HepG2 (cell line): ENCODE measurements around the gene IMMT. TPM values are rescaled to one million over a fixed set of nuclear protein-coding genes. Genes with fewer than 3 reads are reported as not detected.
A peak's percentile ranks its signal among the peaks of the same experiment; 100 is the strongest.

Experiments
- CBX2 ChIP-seq, 2 experiments: fragments of 200-600 bp in 1 of 2; sonication (generic); formaldehyde crosslinking in 1 of 2; IDR thresholded peaks; 2 replicates each; pipeline versions ENCODE4 v1.7.0 to v1.8.1; 2018 to 2022; ENCODE audit warnings: low read depth in 2 of 2, low read length in 1 of 2, mild to moderate bottlenecking in 1 of 2, missing genetic modification reagents in 1 of 2
- CREM ChIP-seq, 2 experiments: sonication (generic) in 1 of 2; formaldehyde crosslinking in 1 of 2; IDR thresholded peaks; 2 replicates each; pipeline versions ENCODE4 v1.4.0 to v1.6.1; 2016 to 2020; ENCODE audit warnings: antibody characterized with exemption in 1 of 2, mild to moderate bottlenecking in 1 of 2, missing genetic modification reagents in 1 of 2
- DPF2 ChIP-seq: sonication (generic); formaldehyde crosslinking; IDR thresholded peaks from 2 replicates; pipeline ENCODE4 v1.4.0; 2020; ENCODE audit warnings: mild to moderate bottlenecking, low read depth, missing genetic modification reagents, borderline replicate concordance
- EP300 ChIP-seq, 3 experiments: sonication (generic) in 1 of 3; formaldehyde crosslinking in 1 of 3; IDR thresholded peaks; 2 replicates each; pipeline versions ENCODE4 v1.5.1 to v1.6.1; 2011 to 2020; ENCODE audit warnings: low read depth in 2 of 3, low read length in 2 of 3, borderline replicate concordance in 1 of 3, improper control_type of control experiment in 1 of 3, mild to moderate bottlenecking in 1 of 3, missing genetic modification reagents in 1 of 3, moderate library complexity in 1 of 3
- KDM1A ChIP-seq: IDR thresholded peaks from 2 replicates; pipeline ENCODE4 v1.6.1; 2016; ENCODE audit warnings: missing compliant biosample characterization
- KDM6A ChIP-seq: IDR thresholded peaks from 2 replicates; pipeline ENCODE4 v1.6.1; 2016; ENCODE audit warnings: low read depth
- MATR3 ChIP-seq: sonication (generic); formaldehyde crosslinking; IDR thresholded peaks from 2 replicates; pipeline ENCODE4 v1.4.0; 2020; ENCODE audit warnings: missing genetic modification reagents
- MYC ChIP-seq: sonication (generic); formaldehyde crosslinking; IDR thresholded peaks from 2 replicates; pipeline ENCODE4 v1.9.0; 2021; ENCODE audit warnings: missing genetic modification reagents, borderline replicate concordance
- NFKB2 ChIP-seq: sonication (generic); formaldehyde crosslinking; IDR thresholded peaks from 2 replicates; pipeline ENCODE4 v1.4.0; 2020; ENCODE audit warnings: missing genetic modification reagents, borderline replicate concordance
- RBFOX2 ChIP-seq: fragments of 200-400 bp; formaldehyde crosslinking; IDR thresholded peaks from 2 replicates; pipeline ENCODE4 v1.6.1; 2017; ENCODE audit warnings: low read depth, mild to moderate bottlenecking, low read length
- ZNF367 ChIP-seq: sonication (generic); formaldehyde crosslinking; IDR thresholded peaks from 2 replicates; pipeline ENCODE4 v1.4.0; 2020; ENCODE audit warnings: missing genetic modification reagents, borderline replicate concordance
- ZNF543 ChIP-seq: sonication (generic); formaldehyde crosslinking; IDR thresholded peaks from 2 replicates; pipeline ENCODE4 v1.4.0; 2020; ENCODE audit warnings: mild to moderate bottlenecking, missing genetic modification reagents
- ZNF777 ChIP-seq: sonication (generic); formaldehyde crosslinking; IDR thresholded peaks from 2 replicates; pipeline ENCODE4 v1.4.0; 2020; ENCODE audit warnings: missing genetic modification reagents
- polyA plus RNA-seq, 8 experiments: library from polyadenylated mRNA; depleted of rRNA in 3 of 8; stranded (reverse) in 7 of 8; unstranded in 1 of 8; fragments of >200 nt; fragmentation: Illumina TruSeq in 4 of 8; extraction: Trizol in 4 of 8; gene quantifications; 2 replicates each; pipeline versions ENCODE4 v1.2.1 to v1.2.3, GENCODE V29; 2011 to 2016; ENCODE audit warnings: low read depth in 4 of 8, missing spikeins in 1 of 8, mixed read lengths in 1 of 8; ENCODE audit not compliant: insufficient read depth in 1 of 8
- total RNA-seq, 5 experiments: library from RNA; depleted of rRNA; stranded (reverse); fragments of >200 nt; fragmentation: Illumina TruSeq; extraction: Trizol; gene quantifications; 2 replicates each; pipeline ENCODE4 v1.2.3, GENCODE V29; 2016; ENCODE audit warnings: low read depth in 1 of 5
- TF ChIP-seq, protein P1 (sequence below), 2 experiments: sonication (generic) in 1 of 2; formaldehyde crosslinking in 1 of 2; IDR thresholded peaks; 2 replicates each; pipeline versions ENCODE4 v1.5.1 to v1.6.1; 2011 to 2020; ENCODE audit warnings: borderline replicate concordance in 1 of 2, low read depth in 1 of 2, low read length in 1 of 2, mild to moderate bottlenecking in 1 of 2, missing genetic modification reagents in 1 of 2, moderate library complexity in 1 of 2
- TF ChIP-seq, protein P2 (sequence below): sonication (generic); formaldehyde crosslinking; IDR thresholded peaks from one replicate; pipeline ENCODE4 v1.5.1; 2020; ENCODE audit warnings: mild to moderate bottlenecking, missing genetic modification reagents; ENCODE audit errors: not compliant biosample characterization

Gene IMMT
- total and polyA plus RNA-seq, 2 of the 13 experiments (the other 11 are each of a cell fraction or from before 2014, with no cell fraction given): 63.5 to 119 TPM

DNA sequence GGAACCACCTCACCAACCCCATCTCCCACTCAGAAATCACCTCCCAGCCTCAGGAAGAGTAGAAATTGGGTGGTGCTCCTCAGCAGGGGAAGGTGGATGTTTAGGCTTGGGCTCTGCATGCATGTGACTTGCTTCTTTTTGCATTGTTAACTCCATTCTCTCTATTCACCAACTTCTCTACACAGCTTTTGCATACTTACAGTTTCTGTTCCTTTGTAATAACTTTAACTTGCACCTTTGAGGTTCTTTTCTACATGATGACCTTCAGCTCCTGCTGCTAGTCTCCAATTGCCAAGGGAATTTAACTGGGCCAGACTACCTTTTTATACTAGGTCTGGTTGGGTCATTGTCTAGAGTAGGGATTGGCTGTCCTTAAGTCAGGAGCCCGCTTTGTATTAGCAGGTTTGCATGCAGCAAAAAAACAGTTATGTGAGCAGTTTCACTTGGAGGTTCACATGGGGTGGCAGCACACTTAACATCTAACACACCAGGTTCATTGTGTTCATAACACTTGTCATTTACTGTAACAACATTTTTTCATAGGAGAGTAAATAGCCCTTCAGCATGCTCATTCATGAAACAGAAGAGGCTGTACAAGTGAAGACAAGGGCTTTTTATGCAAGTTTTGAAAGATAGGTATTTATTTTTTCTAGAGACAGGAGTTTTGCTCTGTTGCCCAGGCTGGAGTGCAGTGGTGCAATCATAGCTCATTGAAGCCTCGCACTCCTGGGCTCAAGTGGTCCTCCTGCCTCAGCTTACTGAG lies 16.0 kb upstream of the IMMT start (continued):
- TF ChIP-seq ZNF367 (CRISPR knock-in tag): no peak
- no peak for TF ChIP-seq KDM1A (CRISPR knock-in tag)
- TF ChIP-seq RBFOX2: peak; percentile 68; the same call in 1 of the 2 replicates
- peak; percentile 15; the same call in 1 of the 2 replicates for TF ChIP-seq KDM6A (CRISPR knock-in tag)
- 0 out of 2 replicates have a peak, but pooled peaks have one; percentile 41 for TF ChIP-seq ZNF543 (CRISPR knock-in tag)
- TF ChIP-seq DPF2 (CRISPR knock-in tag): 0 out of 2 replicates have a peak, but pooled peaks have one; percentile 17
- no peak for TF ChIP-seq MYC (CRISPR knock-in tag)
- no peak for TF ChIP-seq NFKB2 (CRISPR knock-in tag)
- TF ChIP-seq, protein P1, sequence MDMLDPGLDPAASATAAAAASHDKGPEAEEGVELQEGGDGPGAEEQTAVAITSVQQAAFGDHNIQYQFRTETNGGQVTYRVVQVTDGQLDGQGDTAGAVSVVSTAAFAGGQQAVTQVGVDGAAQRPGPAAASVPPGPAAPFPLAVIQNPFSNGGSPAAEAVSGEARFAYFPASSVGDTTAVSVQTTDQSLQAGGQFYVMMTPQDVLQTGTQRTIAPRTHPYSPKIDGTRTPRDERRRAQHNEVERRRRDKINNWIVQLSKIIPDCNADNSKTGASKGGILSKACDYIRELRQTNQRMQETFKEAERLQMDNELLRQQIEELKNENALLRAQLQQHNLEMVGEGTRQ (IDR thresholded peaks at IDR 0.05; ENCODE audit: low read depth, low read length): no peak
- TF ChIP-seq, protein P1 (CRISPR knock-in tag; IDR thresholded peaks at IDR 0.05; ENCODE audit: borderline replicate concordance): no peak
- no peak for TF ChIP-seq MATR3 (CRISPR knock-in tag)
- no peak for TF ChIP-seq CBX2 (IDR thresholded peaks at IDR 0.05; ENCODE audit: low read depth, low read length)
- peak; percentile 21; the same call in 1 of the 2 replicates for TF ChIP-seq CBX2 (CRISPR knock-in tag; IDR thresholded peaks at IDR 0.05; ENCODE audit: low read depth)
- TF ChIP-seq, protein P2, sequence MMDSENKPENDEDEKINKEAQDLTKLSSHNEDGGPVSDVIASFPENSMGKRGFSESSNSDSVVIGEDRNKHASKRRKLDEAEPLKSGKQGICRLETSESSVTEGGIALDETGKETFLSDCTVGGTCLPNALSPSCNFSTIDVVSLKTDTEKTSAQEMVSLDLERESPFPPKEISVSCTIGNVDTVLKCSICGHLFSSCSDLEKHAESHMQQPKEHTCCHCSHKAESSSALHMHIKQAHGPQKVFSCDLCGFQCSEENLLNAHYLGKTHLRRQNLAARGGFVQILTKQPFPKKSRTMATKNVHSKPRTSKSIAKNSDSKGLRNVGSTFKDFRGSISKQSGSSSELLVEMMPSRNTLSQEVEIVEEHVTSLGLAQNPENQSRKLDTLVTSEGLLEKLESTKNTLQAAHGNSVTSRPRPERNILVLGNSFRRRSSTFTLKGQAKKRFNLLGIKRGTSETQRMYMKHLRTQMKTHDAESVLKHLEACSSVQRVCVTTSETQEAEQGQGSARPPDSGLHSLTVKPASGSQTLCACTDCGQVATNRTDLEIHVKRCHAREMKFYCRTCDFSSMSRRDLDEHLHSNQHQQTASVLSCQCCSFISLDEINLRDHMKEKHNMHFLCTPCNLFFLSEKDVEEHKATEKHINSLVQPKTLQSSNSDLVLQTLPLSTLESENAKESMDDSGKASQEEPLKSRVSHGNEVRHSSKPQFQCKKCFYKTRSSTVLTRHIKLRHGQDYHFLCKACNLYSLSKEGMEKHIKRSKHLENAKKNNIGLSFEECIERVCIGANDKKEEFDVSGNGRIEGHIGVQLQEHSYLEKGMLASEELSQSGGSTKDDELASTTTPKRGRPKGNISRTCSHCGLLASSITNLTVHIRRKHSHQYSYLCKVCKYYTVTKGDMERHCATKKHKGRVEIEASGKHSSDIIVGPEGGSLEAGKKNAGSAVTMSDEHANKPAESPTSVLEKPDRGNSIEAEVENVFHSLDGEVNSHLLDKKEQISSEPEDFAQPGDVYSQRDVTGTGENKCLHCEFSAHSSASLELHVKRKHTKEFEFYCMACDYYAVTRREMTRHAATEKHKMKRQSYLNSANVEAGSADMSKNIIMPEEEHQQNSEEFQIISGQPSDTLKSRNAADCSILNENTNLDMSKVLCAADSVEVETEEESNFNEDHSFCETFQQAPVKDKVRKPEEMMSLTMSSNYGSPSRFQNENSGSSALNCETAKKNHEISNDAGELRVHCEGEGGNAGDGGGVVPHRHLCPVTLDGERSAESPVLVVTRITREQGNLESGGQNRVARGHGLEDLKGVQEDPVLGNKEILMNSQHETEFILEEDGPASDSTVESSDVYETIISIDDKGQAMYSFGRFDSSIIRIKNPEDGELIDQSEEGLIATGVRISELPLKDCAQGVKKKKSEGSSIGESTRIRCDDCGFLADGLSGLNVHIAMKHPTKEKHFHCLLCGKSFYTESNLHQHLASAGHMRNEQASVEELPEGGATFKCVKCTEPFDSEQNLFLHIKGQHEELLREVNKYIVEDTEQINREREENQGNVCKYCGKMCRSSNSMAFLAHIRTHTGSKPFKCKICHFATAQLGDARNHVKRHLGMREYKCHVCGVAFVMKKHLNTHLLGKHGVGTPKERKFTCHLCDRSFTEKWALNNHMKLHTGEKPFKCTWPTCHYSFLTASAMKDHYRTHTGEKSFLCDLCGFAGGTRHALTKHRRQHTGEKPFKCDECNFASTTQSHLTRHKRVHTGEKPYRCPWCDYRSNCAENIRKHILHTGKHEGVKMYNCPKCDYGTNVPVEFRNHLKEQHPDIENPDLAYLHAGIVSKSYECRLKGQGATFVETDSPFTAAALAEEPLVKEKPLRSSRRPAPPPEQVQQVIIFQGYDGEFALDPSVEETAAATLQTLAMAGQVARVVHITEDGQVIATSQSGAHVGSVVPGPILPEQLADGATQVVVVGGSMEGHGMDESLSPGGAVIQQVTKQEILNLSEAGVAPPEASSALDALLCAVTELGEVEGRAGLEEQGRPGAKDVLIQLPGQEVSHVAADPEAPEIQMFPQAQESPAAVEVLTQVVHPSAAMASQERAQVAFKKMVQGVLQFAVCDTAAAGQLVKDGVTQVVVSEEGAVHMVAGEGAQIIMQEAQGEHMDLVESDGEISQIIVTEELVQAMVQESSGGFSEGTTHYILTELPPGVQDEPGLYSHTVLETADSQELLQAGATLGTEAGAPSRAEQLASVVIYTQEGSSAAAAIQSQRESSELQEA: no peak
- peak; percentile 40 to 66; a peak in 1 of 4 replicates for TF ChIP-seq EP300 (IDR thresholded peaks at IDR 0.05; ENCODE audit: low read depth in 2 of 2, low read length in 2 of 2)
- no peak for TF ChIP-seq EP300 (CRISPR knock-in tag; IDR thresholded peaks at IDR 0.05; ENCODE audit: borderline replicate concordance)
- peak; percentile 28; the same call in 1 of the 2 replicates for TF ChIP-seq CREM (IDR thresholded peaks at IDR 0.05)
- no peak for TF ChIP-seq CREM (CRISPR knock-in tag; IDR thresholded peaks at IDR 0.05)
- no peak for TF ChIP-seq ZNF777
